B cell (primary cell): Measurements from ENCODE around the gene SSBP3.

Experiments
- EZH2 ChIP-seq: IDR thresholded peaks from 2 replicates; pipeline ENCODE4 v1.6.1; 2012; ENCODE audit warnings: borderline replicate concordance, low read depth, mild to moderate bottlenecking, moderate library complexity, low read length; ENCODE audit not compliant: insufficient read depth, poor library complexity, severe bottlenecking
- TF ChIP-seq, protein P1 (sequence below): fragments of 200-600 bp; IDR thresholded peaks from one replicate; pipeline ENCODE4 v1.8.0; 2022; ENCODE audit warnings: antibody characterized with exemption, mild to moderate bottlenecking

DNA sequence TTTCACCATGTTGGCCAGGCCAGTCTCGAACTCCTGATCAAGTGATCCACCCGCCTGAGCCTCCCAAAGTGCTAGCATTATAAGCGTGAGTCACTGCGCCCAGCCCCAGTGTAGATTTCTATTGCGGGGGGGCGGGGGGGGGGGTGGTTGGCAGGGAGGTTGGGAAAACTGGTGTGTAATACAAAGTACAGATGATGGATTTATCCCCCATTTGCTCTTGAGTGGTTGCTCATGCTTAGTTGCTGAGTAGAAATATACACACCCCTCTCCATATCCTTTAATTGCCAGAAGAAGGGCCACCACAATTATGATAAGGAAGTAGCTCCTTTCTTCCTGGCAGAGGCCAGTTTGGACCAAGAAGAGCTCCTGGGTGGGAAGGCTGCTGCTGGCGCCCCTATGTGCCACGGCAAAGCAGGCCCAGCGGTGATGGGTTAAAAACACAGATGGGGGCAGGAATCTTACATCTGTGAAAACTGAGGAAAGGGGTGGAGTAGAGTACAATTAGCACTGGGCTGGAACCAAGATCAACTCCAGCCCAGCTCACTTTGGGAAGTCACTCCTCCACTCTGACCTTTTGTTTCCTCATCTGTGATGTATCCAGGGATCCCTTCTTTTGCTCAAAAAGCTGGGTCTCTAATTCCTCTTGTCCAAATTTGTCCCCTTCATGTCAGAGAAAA is 151.0 kb downstream of the SSBP3 start:
- TF ChIP-seq, protein P1, sequence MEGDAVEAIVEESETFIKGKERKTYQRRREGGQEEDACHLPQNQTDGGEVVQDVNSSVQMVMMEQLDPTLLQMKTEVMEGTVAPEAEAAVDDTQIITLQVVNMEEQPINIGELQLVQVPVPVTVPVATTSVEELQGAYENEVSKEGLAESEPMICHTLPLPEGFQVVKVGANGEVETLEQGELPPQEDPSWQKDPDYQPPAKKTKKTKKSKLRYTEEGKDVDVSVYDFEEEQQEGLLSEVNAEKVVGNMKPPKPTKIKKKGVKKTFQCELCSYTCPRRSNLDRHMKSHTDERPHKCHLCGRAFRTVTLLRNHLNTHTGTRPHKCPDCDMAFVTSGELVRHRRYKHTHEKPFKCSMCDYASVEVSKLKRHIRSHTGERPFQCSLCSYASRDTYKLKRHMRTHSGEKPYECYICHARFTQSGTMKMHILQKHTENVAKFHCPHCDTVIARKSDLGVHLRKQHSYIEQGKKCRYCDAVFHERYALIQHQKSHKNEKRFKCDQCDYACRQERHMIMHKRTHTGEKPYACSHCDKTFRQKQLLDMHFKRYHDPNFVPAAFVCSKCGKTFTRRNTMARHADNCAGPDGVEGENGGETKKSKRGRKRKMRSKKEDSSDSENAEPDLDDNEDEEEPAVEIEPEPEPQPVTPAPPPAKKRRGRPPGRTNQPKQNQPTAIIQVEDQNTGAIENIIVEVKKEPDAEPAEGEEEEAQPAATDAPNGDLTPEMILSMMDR: no peak
- TF ChIP-seq EZH2: no peak
